ENCODE data around the gene PAM16.

PAM16 gene

GRCh38 chr16:4332623-4333307 lies 18.4 kb downstream of the PAM16 start:
- DNase-seq = no peak

- DNase-seq = no peak
These were observed 19.0 kb downstream of the PAM16 start for GRCh38 chr16:4332083-4332482.

GRCh38 chr16:4330277-4330874 lies 20.7 kb downstream of the PAM16 start:
- DNase-seq = peak; percentile 60

GRCh38 chr16:4328782-4329775 lies 22.0 kb downstream of the PAM16 start:
- DNase-seq = no peak

DNA sequence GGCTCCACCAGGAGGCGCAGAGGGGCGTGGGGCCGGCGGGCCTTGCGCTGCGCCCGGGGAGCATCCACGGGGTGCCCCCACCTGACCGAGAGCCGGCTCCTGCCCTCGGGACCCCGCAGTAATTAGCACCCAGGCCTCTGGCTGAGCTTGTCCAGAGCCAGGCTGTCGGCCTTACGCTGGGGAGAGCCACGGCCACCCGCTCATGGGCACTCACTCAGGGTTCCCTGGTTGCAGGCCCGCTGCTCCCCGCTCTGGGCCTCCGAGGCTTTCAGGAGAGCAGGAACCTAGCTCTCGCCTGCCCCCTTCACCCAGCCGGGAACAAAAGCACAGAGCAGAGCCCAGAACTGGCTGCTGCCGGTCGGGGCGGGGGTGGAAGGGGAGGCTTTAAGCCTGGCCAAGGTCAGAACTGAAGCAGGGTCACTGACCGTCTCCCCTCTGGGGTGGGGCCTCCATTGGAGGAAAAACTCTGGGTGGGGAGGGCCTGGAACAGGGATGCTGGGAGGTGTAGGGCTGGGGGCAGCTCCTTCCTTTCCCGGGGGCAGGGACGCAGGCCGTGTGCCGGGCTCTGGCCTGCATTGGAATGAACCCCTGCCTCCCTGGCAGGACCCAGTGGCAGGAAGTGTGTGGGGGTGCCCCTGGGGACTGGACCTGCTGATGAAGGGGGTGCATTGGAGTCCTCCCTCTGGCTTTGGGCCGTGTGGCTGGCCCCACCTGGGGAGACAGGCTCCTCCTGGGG lies 22.9 kb downstream of the PAM16 start:
- peak; percentile 67 for DNase-seq

DNA sequence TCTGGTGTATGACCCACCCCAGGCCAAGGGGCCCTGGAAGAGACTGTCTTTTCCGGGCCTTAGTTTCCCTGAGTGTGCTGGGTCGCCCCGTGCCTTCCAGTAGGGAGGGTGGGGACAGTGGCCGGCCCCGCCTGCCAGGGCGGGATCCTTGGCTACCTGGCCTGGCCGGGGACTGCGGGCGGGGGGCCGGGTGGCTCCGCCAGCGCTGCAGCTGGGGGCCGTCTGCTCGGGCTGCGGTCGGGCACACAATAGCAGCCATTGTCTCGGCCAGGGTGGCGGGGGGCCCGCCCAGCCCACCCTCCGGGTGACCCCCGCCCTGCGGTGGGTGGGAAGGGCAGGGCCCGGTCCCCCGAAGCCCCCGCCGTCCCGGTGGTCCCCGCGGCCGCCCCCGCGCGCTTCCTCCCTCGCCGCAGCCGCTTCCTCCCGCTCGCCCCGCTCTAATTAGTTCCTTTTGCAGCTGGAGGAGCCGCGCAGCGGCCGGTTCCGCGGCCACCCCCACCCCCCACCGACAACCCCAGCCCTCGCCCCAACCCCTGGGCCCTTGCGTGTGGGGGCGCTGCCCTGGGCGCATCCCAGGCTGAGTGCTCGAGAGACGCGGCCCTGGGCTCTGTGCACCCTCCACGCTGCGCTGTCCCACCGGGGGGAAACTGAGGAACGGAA lies 23.6 kb downstream of the PAM16 start:
- DNase-seq = no peak

- DNase-seq = no peak
These were observed 25.8 kb downstream of the PAM16 start for GRCh38 chr16:4325253-4325758.

GRCh38 chr16:4324492-4325252 lies 26.4 kb downstream of the PAM16 start:
- no peak for DNase-seq

GRCh38 chr16:4323845-4324488 lies 27.2 kb downstream of the PAM16 start:
- DNase-seq = no peak

DNA sequence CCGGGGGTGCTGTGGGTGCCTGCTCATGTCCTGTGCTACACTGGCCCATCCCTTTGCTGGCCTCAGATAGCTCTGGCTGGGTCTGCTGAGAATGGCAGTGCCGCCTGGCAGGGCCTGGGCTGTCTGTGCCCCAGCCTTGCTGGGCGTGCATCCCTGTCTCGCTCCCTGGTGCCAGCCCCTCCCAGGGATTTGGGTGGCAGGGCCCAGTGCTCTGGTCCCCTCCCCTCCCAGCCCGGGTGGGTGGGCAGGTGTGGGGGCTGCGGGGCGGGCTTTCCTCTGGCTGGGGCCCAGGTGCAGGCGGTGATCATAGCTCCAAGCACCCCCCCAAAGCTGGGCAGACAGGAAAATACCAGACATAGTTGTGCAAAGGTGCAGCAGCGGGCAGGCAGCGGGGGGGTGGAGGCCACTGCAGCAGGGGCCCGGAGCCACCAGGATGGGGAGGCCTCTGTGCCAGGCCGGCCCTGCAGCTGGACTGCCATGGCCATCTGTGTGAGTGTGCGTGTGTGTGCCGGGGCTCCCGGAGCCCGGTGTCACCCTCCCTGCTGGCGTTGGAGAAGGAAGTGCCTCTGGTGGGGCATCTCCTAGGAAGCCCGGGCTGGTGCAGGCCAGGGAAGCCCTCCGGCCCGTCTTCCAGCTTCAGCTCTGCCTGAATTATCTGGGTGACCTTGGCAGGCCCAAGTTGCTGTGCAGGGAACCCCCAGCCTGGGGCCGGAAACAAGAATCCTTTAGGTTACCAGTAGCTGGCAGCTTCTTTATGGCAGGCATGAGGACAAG lies 27.9 kb downstream of the PAM16 start:
- no peak for DNase-seq

- DNase-seq = no peak
These were observed 28.7 kb downstream of the PAM16 start for GRCh38 chr16:4322121-4323052.

DNA sequence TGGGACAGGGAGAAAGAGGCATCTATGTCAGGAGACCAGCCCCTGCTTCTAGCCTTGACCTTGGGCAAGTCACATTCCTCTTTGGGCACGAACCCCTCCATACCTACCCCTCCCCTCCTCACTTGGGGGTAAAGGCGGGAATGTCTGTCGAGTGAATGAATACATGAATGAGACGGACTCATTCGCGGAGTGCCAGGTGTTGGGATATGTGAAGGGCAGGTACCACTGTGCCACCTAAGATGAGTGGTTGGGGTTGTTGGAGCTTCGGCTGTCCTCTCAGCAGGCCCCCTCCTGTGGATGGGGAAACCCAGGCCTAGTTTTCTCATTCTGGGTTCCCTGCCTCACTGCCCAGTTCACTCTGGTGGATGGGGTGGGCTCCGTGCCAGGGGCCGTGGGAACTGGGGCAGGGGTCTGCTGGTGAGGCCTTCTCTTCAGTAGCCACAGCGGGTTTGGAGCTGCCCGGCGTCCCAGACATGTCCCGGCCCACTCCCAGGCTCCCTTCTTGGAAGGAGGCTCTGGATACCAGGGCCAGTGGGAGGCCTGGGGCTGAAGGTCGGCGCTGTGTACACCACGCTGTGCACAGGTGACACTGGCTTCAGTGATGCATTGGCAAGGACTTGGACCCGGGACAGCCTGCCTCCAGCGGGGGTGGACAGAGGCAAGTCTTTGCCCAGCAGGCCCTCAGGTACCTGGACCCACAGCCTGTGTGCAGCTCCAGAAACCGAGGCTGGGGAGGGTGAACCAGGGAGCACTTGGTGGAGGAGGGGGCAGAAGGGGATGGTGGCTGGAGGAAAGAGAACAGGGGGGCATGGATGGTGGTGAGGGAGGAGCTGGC lies 29.6 kb downstream of the PAM16 start:
- no peak for DNase-seq

- DNase-seq = no peak
These were observed 30.5 kb downstream of the PAM16 start for GRCh38 chr16:4320571-4321137.

- peak; percentile 38 for DNase-seq
These were observed 31.4 kb downstream of the PAM16 start for GRCh38 chr16:4319454-4320421.

- DNase-seq = no peak
These were observed 32.2 kb downstream of the PAM16 start for GRCh38 chr16:4318967-4319366.

DNA sequence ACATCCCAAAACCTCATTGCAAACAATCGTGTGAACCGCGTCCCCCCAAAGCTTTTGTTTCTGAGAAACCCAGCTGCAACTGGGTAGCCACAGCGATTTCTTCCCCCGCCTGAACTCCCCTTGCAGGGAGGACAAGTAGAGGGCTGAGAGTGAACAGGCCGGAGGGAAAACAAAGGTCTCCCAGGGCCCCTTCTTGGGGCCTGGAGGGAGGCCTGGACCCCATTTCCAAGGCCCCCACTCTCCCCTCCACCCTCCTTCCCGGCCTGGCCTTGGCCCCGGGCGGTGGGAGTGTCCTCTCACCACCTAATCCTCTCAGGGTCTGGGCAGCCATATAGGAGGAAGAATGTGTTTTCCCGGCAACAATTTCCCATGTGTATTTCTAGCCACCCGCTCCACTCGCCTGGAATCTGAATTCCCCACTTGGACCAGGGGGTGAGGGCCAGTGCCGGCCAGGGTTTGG lies 32.6 kb downstream of the PAM16 start:
- DNase-seq = no peak

All from stimulated activated CD4-positive, alpha-beta T cell treated with anti-CD3 and anti-CD28 coated beads, Interleukin-1b, Interleukin-23, amount 100 ng/mL, for 48 hours (primary cell).